Thyroid gland (tissue), 4 donors: Measurements from ENCODE around the gene ACAT1. TPM values are rescaled to one million over a fixed set of nuclear protein-coding genes. Genes with fewer than 3 reads are reported as not detected.
"Not testable (repeated sequence)": the region's sequence is repeated elsewhere in the genome, so short reads cannot be mapped to it uniquely, and the experiment has no call there.

Experiments used
- DNase-seq, 2 donors: peaks; one replicate each; pipeline ENCODE4 v3.0.0-alpha.2; 2019
- H3K27ac ChIP-seq, 3 donors: fragments of 200-600 bp; sonication (generic); 1 replicate in 2 of 3; 2 replicates in 1 of 3; pipeline ENCODE4 v1.5.1; 2016 to 2019; ENCODE audit warnings: mild to moderate bottlenecking in 1 of 3, moderate library complexity in 1 of 3
- H3K27me3 ChIP-seq: fragments of 200-600 bp; sonication (generic); one replicate; pipeline ENCODE4 v1.5.1; 2019
- H3K36me3 ChIP-seq, 2 donors: fragments of 200-600 bp; sonication (generic); one replicate each; pipeline ENCODE4 v1.5.1; 2016 to 2019
- H3K4me1 ChIP-seq, 2 donors: fragments of 200-600 bp; sonication (generic); one replicate each; pipeline ENCODE4 v1.5.1; 2017 to 2019
- H3K4me3 ChIP-seq, 3 donors: fragments of 200-600 bp; sonication (generic); replicated peaks in 1 of 3; 1 replicate in 2 of 3; 2 replicates in 1 of 3; pipeline ENCODE4 v1.5.1; 2016; ENCODE audit warnings: mild to moderate bottlenecking in 1 of 3
- H3K9me3 ChIP-seq: fragments of 200-600 bp; sonication (generic); one replicate; pipeline ENCODE4 v1.5.1; 2017
- POLR2A ChIP-seq, 2 donors: fragments of 450-650 bp; IDR thresholded peaks; one replicate each; pipeline ENCODE4 v1.6.1; 2017; ENCODE audit warnings: antibody characterized with exemption in 2 of 2, mild to moderate bottlenecking in 2 of 2, moderate library complexity in 1 of 2
- WGBS, 2 donors: methylation state at CpG; one replicate each; pipeline ENCODE4 v1.1.5; 2017; 5-methylcytosine and 5-hydroxymethylcytosine counted together
- intact Hi-C: fragments of 100-400 bp; cut with DNase I; formaldehyde crosslinking; loops from one replicate; pipeline ENCODE4 v1.15.1; 2023
- total RNA-seq, 4 donors: library from RNA; depleted of rRNA; stranded (reverse); fragments of >200 nt; gene quantifications; one replicate each; pipeline ENCODE4 v1.2.3, GENCODE V29; 2016
- TF ChIP-seq, protein P1 (sequence below), 6 experiments: fragments of 200-600 bp in 3 of 6; fragments of 450-650 bp in 3 of 6; sonication (generic) in 3 of 6; IDR thresholded peaks; one replicate each; pipeline ENCODE4 v1.5.1; 2016 to 2019; ENCODE audit warnings: antibody characterized with exemption in 6 of 6, mild to moderate bottlenecking in 2 of 6, inconsistent platforms in 1 of 6, moderate library complexity in 1 of 6

The ACAT1 gene
- total RNA-seq, 4 donors from 2014 or later = 69.9 to 399 (median 144) TPM

DNA sequence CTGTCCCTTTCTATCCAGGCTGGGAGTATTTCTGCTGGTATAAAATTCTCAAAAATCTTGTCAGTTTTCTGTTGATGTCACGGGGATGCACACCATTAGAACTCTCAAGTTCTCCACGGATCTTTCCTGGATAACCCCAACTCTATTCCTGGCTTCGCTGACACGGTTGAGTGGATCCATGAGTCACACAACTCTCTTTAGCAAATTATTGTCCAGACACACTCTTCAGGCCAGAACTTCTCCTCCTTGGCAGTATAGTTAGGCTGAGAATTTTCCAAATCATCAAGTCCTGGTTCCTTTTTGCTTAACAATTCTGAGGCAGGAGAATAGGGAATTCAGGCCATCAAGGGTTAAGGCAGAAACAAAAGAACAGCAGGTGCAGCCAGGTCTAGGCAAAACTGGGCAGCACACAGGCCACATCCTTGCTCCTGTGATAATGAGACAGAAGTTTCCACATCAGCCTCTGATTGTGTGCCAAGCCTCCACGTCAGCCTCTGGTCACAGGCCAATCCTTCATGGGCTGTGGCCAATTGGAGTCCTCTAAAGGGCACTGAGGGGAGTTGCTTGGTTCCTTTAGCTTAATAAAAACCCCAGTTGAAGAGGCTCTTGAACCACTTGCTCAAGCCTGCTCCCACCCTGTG lies 5.7 kb upstream of the ACAT1 start:
- Histone ChIP-seq H3K9me3 (no peaks in the 10 kb centered on the region), H3K4me1 (peaks cover 10 to 18% of the 10 kb centered on the region in 2 donors), H3K27me3 (no peaks in the 10 kb centered on the region), H3K4me3 (no peak overlapping the region), H3K36me3 (no peaks in the 10 kb centered on the region), H3K27ac (peak overlapping the region; percentile 79 to 90 (median 87))
- intact Hi-C loops = no loop called here
- peak; percentile 91 to 94 for DNase-seq
- 17 to 19% methylated on average over 5 of the region's 5 CpGs for WGBS, 2 donors
- peak in 1 of 2 donors; percentile 33 for TF ChIP-seq POLR2A (IDR thresholded peaks at IDR 0.05)
- TF ChIP-seq, protein P1, sequence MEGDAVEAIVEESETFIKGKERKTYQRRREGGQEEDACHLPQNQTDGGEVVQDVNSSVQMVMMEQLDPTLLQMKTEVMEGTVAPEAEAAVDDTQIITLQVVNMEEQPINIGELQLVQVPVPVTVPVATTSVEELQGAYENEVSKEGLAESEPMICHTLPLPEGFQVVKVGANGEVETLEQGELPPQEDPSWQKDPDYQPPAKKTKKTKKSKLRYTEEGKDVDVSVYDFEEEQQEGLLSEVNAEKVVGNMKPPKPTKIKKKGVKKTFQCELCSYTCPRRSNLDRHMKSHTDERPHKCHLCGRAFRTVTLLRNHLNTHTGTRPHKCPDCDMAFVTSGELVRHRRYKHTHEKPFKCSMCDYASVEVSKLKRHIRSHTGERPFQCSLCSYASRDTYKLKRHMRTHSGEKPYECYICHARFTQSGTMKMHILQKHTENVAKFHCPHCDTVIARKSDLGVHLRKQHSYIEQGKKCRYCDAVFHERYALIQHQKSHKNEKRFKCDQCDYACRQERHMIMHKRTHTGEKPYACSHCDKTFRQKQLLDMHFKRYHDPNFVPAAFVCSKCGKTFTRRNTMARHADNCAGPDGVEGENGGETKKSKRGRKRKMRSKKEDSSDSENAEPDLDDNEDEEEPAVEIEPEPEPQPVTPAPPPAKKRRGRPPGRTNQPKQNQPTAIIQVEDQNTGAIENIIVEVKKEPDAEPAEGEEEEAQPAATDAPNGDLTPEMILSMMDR (IDR thresholded peaks at IDR 0.05) = no peak

DNA sequence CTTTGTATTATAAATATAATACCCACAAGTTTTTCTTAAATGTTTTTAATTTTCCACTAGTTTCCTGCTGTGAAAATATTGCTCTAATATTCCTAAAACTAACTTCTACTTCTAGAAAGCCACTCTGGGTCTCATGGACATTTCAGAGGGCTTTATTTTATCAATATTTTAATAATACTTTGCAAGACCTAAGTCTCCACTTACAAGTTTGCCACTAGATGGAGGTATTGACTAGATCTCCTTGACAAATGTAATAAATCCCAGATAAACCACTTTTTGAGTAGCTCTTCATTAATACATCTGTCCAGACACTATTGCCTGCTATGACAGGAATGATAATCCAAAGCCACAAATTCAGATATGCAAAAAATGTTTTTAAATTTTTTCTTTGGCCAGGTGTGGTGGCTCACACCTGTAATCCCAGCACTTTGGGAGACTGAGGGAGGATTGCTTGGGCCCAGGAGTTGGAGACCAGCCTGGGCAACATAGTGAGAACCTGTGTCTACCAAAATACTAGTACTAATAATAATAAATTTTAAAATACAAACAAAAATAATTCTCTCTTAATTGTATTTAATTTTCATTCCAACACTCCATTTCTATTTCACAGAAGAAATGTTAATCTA lies 3.5 kb upstream of the ACAT1 start:
- H3K27me3 ChIP-seq = no peaks in the 10 kb centered on the region
- H3K27ac ChIP-seq = no peak overlapping the region
- TF ChIP-seq, protein P1 (IDR thresholded peaks at IDR 0.05) = peak; percentile 38 to 72 (median 52)
- no peak for TF ChIP-seq POLR2A (IDR thresholded peaks at IDR 0.05)
- no peaks in the 10 kb centered on the region for H3K36me3 ChIP-seq
- no peaks in the 10 kb centered on the region for H3K9me3 ChIP-seq
- H3K4me3 ChIP-seq = no peak overlapping the region
- peaks cover 19 to 31% of the 10 kb centered on the region in 2 donors for H3K4me1 ChIP-seq
- intact Hi-C loops = no loop called here
- DNase-seq = no peak

DNA sequence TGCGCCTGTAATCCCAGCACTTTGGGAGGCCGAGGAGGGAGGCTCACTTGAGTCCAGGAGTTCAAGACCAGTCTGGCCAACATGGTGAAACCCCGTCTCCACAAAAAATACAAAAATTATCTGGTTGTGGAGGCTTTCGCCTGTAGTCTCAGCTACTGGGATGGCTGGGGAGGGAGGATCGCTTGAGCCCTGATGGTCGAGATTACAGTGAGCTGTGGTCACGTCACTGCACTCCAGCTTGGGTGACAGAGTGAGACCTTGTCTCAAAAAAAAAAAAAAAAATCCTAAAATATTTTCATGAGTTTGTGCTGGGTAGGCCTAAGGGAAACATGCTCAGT lies 462 bp upstream of the ACAT1 start:
- intact Hi-C loops = loop anchor here (10.0 kb wide), 1 partner anchor 104 kb away; the partner anchor contains the start of genes ATM and NPAT
- Histone ChIP-seq H3K4me1 (peaks cover 26 to 39% of the 10 kb centered on the region in 2 donors), H3K27ac (peak overlapping the region; percentile 85 to 96 (median 91)), H3K4me3 (peak overlapping the region in 2 of 3 donors; percentile 53 to 54)
- H3K27me3 ChIP-seq, DNase-seq, H3K36me3 ChIP-seq, H3K9me3 ChIP-seq: not testable (repeated sequence)
- 68 to 71% methylated on average over 7 of the region's 7 CpGs for WGBS, 2 donors

DNA sequence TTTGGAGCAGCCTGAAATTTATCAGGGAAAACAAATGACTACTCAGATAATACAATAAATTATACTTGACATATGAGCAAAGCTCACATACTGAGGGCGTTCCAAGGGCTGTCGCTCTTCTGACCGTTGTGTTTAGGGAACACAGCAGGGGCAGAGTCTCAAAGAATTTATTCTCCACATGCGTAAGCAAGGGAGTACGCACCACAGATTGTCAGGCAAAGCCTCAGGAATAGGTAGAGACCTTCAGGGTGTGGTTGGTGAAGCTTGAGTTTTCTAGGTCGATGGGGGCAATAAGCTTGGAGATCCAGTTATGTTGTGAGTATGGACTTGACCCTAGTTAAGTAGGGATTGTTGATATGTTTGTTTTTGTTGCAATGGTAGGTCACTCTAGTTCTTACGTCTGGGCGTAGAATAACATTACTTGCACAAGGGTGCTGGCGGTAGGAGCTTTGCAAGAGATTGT lies 830 bp downstream of the ACAT1 start:
- Histone ChIP-seq H3K9me3 (no peaks in the 10 kb centered on the region), H3K4me3 (peak overlapping the region in 2 of 3 donors; percentile 53 to 54), H3K27me3 (no peaks in the 10 kb centered on the region), H3K27ac (peak overlapping the region; percentile 85 to 96 (median 91)), H3K36me3 (no peaks in the 10 kb centered on the region), H3K4me1 (peaks cover 21 to 33% of the 10 kb centered on the region in 2 donors)
- DNase-seq = peak in 1 of 2 donors; percentile 25
- TF ChIP-seq, protein P1 (IDR thresholded peaks at IDR 0.05) = no peak
- TF ChIP-seq POLR2A (IDR thresholded peaks at IDR 0.05) = no peak
- intact Hi-C loops = loop anchor here (10.0 kb wide), 1 partner anchor 103 kb away; the partner anchor contains the start of genes ATM and NPAT
- 34 to 35% methylated on average over 9 of the region's 9 CpGs for WGBS, 2 donors

DNA sequence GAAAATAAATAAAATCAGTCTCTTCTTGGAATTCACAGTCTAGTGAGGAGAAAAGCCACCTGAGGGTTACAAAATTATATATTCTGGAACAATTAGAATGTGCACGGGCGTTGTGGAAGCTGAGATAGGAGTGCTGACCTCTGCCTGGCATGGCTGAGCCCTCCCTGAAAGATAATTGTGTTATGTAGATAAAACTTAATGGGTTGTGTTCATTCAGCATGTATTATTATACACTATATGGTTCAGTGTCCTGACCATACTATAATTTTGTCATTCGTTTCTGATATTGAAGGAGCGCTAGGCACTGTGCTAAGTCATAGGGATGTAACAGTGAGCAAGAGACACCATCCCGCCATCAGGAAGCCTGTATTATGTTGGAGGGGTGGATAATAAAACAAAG lies 3.7 kb downstream of the ACAT1 start:
- 89 to 95% methylated on average over 5 of the region's 5 CpGs for WGBS, 2 donors
- peaks cover 21 to 33% of the 10 kb centered on the region in 2 donors for H3K4me1 ChIP-seq
- no peak overlapping the region for H3K4me3 ChIP-seq
- TF ChIP-seq POLR2A (IDR thresholded peaks at IDR 0.05) = no peak
- TF ChIP-seq, protein P1 (IDR thresholded peaks at IDR 0.05) = no peak
- intact Hi-C loops = loop anchor here (10.0 kb wide), 1 partner anchor 100 kb away; the partner anchor contains the start of genes ATM and NPAT
- H3K27me3 ChIP-seq = no peaks in the 10 kb centered on the region
- peak overlapping the region in 1 of 3 donors; percentile 96 for H3K27ac ChIP-seq
- H3K9me3 ChIP-seq = no peaks in the 10 kb centered on the region
- H3K36me3 ChIP-seq = no peaks in the 10 kb centered on the region
- no peak for DNase-seq
